ENCODE data around the gene DNHD1.

Gene DNHD1

DNA sequence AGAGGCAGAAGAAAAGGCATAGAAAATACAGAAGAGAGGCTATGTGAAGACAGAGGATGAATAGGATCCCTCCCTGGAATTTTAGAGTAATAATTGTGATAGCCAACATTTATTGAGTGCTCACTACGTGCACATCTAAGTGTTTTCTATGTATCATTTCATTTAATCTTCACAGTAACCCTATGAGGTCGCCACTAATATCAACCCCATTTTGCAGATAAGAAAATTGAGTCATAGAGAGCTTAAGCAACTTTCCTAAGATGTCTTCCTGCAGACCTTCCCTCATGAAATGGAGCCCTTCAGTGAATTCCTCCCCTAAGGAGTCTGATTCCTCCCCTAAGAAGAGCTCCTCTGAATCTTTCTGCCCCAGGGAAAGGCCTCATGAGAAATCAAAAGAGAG, 68.2 kb downstream of the DNHD1 start:
- TF ChIP-seq, protein P1, sequence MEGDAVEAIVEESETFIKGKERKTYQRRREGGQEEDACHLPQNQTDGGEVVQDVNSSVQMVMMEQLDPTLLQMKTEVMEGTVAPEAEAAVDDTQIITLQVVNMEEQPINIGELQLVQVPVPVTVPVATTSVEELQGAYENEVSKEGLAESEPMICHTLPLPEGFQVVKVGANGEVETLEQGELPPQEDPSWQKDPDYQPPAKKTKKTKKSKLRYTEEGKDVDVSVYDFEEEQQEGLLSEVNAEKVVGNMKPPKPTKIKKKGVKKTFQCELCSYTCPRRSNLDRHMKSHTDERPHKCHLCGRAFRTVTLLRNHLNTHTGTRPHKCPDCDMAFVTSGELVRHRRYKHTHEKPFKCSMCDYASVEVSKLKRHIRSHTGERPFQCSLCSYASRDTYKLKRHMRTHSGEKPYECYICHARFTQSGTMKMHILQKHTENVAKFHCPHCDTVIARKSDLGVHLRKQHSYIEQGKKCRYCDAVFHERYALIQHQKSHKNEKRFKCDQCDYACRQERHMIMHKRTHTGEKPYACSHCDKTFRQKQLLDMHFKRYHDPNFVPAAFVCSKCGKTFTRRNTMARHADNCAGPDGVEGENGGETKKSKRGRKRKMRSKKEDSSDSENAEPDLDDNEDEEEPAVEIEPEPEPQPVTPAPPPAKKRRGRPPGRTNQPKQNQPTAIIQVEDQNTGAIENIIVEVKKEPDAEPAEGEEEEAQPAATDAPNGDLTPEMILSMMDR (IDR thresholded peaks at IDR 0.05; ENCODE audit: low read length, missing control alignments): no peak
- DNase-seq (ENCODE audit: low read depth): no peak
- no peak overlapping the region for H3K4me3 ChIP-seq (replicated peaks; ENCODE audit: low read depth, low read length)

DNA sequence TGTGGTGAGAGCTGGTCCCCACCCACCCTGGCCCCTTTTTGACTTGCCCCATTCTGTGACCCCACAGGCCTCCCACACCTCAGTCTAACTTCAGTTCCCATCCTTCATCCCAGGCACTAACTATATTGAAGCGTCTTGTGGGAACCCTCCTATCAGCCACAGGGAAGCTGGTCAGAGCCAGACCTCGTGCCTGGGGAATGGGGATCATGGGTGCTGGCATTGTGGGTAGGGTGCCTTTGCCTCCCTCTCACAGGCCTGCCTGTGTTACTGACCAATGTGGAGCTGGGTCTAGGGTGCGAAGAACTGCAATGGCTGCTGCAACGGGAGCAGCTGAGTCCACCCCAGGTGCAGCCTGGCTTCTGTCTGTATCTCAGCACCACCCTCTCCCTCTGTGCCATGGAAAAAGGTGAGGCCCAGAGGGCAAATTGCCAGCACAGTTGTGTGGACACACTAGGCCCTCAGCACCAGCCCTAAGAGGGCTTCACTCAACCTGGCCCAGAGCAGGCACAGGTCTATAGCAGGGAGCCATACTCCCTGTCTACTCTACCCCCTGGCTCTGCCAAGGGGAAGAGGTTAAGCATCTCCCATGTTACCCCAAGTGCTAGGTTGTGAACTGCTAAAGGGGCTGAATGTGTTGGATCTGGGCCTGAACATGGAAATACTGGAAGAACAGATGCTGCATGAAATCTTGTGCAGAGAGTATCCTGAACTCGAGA, 69.1 kb downstream of the DNHD1 start:
- DNase-seq (ENCODE audit: low read depth): no peak
- no peak overlapping the region for H3K4me3 ChIP-seq (replicated peaks; ENCODE audit: low read depth, low read length)
- TF ChIP-seq, protein P1 (IDR thresholded peaks at IDR 0.05; ENCODE audit: low read length, missing control alignments): no peak

DNA sequence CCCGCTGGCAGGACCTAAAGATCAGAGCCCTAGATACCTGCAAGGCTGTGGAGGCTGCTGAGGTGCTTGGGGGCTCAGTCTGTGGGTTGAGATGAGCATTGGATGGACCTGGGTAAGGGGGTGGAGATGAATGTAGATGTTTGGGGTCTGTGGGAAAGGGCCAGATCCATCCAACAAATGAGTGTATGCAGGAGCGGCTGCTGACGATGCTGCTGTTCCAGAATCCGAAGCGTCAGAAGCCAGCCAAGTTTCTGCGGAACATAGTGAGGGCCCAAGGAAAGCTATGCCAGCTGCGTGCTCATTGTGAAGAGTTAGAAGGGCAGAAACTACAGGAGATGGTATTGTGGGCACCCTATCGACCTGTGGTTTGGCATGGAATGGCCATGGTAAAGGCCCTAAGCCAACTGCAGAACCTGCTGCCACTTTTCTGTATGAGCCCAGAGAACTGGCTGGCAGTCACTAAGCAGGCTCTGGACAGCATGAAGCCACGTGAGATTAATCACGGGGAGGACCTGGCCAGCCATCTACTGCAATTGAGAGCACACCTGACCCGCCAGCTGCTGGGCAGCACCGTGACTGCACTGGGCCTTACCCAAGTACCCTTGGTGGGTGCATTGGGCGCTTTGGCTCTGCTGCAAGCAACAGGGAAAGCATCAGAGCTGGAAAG, 69.8 kb downstream of the DNHD1 start:
- no peak overlapping the region for H3K4me3 ChIP-seq (replicated peaks; ENCODE audit: low read depth, low read length)
- no peak for DNase-seq (ENCODE audit: low read depth)
- TF ChIP-seq, protein P1 (IDR thresholded peaks at IDR 0.05; ENCODE audit: low read length, missing control alignments): no peak

DNA sequence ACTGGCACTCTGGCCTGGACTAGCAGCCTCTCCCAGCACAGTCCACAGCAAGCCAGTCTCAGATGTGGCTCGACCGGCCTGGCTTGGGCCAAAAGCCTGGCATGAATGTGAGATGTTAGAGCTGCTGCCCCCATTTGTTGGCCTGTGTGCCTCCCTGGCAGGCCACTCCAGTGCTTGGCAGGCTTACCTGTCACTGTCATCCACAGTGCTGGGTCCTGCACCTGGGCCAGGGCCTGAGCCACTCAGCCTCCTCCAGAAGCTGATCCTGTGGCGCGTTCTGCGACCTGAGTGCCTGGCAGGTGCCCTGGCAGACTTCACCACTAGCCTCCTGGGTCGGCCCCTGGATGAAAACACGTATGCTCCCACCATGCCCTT, 70.3 kb downstream of the DNHD1 start:
- no peak overlapping the region for H3K4me3 ChIP-seq (replicated peaks; ENCODE audit: low read depth, low read length)
- TF ChIP-seq, protein P1 (IDR thresholded peaks at IDR 0.05; ENCODE audit: low read length, missing control alignments): no peak
- DNase-seq (ENCODE audit: low read depth): no peak

DNA sequence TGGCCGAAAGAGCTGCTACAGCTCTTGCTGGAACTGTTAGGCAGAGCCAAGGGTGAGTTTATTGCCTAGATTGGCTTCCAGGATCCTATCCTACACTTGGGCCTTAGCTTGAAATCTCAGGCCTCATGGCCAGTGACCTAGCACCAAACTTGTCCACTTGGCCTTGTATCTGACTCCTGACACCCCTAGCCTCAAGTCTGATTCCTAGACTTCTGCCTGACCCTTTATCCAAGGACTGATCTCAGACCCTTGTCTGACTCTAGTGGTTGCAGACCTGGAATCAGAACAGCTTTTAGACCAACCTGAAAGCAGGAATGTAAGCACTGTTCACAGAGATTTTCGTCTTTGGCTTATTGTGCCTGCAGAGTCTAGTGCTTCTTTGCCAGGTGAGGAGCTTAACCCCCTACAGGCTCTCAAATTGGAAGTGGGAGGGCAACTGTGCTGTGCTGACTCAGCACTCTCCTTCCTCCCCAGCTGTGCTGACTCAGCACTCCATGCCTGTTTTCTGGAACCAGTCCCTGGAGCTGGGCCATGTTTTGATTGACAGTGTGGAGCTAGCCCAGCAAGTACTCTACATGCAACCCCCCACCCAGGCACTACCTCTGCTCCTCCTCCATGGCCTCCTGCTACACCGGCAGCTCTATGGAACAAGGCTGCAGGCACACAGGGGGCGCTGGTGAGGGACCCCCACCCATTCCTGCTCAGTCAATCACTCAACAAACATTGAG, 71.3 kb downstream of the DNHD1 start:
- peak; percentile 89 for DNase-seq (ENCODE audit: low read depth)
- H3K4me3 ChIP-seq (replicated peaks; ENCODE audit: low read depth, low read length): no peak overlapping the region
- TF ChIP-seq, protein P1 (IDR thresholded peaks at IDR 0.05; ENCODE audit: low read length, missing control alignments): no peak

DNA sequence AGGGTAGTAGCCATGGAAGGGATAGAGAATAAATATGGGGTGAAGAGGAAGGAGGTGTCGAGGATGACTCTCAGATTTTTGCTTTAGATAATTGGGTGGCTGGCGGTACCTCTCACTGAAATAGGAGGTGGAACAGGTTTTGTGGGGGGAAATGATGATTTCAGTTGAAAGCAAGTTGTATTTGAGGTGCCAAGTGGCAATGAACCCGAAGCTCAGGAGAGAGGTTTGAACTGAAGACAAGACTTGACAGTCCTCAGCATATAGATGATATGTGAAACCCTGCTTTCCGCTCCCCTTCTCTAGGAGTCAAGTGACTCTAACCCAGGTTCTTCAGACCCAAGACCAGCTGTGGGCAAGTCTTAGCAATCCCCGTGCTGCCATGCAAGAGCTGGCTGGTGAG, 72.6 kb downstream of the DNHD1 start:
- no peak for DNase-seq (ENCODE audit: low read depth)
- no peak overlapping the region for H3K4me3 ChIP-seq (replicated peaks; ENCODE audit: low read depth, low read length)
- TF ChIP-seq, protein P1 (IDR thresholded peaks at IDR 0.05; ENCODE audit: low read length, missing control alignments): no peak

All from fibroblast of pulmonary artery (primary cell).